Measurements from ENCODE around the gene SPARC.

Gene SPARC

DNA sequence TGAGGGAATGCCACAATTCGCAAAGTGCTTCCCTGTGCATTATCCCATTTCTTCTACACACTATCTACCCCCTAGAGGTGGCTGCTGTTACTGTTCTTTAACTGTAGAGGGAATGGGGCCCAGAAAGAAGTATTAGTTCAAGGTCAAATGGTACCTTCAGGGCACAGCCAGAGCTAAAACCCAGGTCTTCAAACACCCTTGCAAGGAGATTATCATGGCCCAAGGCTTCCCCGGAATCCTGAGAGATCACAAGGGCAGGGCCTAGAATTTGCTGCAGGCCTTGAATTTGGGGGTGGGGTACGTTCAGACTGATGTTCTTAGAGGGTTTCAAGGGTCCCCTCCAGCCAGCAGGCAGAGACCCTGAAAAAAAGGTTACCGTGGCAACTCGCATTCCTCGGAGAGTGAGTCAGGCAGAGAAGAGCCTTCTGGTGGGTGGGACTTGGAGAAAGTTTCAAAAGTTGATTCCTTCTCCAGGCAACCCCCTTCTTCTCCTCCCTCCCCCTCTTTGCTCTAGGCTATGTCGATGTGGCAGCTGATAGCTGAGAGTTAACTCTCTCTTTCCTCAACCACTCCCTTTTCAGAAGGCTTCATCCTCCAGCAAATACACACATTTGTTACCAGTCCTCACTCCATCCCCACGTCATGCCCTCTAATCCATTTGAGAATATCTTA lies 1.9 kb downstream of the SPARC start:
- peak; percentile 96 to 97 for DNase-seq (ENCODE audit: low read depth in 2 of 2)
- TF ChIP-seq, protein P1, sequence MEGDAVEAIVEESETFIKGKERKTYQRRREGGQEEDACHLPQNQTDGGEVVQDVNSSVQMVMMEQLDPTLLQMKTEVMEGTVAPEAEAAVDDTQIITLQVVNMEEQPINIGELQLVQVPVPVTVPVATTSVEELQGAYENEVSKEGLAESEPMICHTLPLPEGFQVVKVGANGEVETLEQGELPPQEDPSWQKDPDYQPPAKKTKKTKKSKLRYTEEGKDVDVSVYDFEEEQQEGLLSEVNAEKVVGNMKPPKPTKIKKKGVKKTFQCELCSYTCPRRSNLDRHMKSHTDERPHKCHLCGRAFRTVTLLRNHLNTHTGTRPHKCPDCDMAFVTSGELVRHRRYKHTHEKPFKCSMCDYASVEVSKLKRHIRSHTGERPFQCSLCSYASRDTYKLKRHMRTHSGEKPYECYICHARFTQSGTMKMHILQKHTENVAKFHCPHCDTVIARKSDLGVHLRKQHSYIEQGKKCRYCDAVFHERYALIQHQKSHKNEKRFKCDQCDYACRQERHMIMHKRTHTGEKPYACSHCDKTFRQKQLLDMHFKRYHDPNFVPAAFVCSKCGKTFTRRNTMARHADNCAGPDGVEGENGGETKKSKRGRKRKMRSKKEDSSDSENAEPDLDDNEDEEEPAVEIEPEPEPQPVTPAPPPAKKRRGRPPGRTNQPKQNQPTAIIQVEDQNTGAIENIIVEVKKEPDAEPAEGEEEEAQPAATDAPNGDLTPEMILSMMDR (IDR thresholded peaks at IDR 0.05; ENCODE audit: low read depth, low read length): peak; percentile 30
- H3K4me3 ChIP-seq (replicated peaks in 1 of 2; ENCODE audit: low read depth in 2 of 2, low read length in 2 of 2): peak overlapping the region; percentile 78 to 82

DNA sequence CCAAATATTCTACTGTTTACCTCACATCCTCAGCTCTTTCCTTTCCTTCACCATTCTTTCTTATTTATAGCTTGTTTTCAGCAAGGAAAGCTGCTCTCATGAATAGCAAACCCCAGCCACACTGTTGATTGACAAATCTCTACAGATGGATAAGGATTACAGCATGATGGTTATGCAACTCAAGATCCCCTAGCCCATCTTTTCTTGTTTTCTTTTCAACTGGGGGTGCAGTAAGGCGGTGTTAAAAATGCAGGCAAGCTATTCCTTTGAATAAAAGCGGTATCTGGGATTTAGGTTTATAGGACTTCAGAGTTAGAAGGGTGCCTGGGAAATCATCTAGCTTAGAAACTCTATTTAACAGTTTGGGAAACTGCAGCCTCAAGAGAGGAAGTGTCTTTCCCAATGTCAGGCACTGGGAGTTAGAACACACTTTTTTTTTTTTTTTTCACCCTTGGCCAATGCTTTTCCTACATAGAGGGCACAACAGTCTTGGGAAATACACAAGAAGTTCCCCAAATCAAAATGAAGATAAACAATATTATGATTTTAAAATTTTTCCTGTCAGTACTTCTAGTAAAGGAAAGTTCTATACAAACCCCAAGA lies 2.6 kb downstream of the SPARC start:
- H3K4me3 ChIP-seq (replicated peaks in 1 of 2; ENCODE audit: low read depth in 2 of 2, low read length in 2 of 2): peak overlapping the region; percentile 78 to 82
- DNase-seq (ENCODE audit: low read depth in 2 of 2): peak; percentile 45 to 67
- TF ChIP-seq, protein P1 (IDR thresholded peaks at IDR 0.05; ENCODE audit: low read depth, low read length): no peak

DNA sequence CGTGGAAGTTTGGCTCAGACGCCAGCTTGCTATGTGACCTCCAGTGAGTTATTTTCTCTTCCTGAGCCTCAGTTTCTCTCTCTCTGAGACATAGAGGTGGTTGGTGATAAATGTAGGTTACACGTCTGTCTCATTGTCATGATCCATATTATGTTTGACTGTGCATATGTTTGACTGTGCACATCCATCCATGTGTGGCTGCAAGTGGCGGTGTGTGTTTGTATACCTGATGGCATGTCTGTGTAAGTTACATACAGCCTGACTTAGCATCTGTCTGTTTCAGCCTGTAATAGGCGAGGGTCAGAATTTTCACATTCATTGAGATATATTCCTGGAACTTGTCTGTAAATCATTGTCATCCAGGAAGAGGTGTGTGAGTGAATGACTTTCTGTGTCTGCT lies 3.3 kb downstream of the SPARC start:
- peak overlapping the region; percentile 26 to 78 for H3K4me3 ChIP-seq (replicated peaks in 1 of 2; ENCODE audit: low read depth in 2 of 2, low read length in 2 of 2)

DNA sequence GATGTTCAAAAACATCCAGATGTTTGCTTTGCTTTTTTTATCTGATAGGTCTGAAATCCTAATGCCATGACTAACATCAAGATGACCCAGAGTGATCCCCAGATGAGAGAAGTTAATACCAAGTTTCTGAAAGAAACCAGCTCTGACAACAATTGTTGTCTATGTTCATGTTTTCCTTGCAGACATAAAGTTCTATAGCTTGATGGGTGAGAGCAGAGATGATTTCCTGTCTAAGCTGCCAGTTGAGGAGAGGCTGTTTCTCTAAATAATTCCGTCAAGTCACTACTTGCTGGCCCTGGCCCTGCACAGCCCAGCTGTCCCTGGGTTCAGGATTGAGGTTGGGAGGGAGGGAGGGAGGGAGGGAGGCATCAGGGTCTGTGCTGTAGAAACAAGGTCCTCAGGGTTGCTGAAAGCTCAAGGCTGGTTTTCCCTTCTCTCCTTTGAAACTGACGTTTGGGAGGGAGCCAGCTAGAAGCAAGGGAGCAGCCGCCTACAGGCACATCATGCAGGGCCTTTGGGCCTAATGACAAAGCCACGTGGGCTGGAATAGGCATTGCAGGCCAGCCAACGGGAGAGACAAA lies 3.9 kb downstream of the SPARC start:
- TF ChIP-seq, protein P1 (IDR thresholded peaks at IDR 0.05; ENCODE audit: low read depth, low read length): peak; percentile 6

More for the DNA sequence above, 3.3 kb downstream of the SPARC start:
- TF ChIP-seq, protein P1 (IDR thresholded peaks at IDR 0.05; ENCODE audit: low read depth, low read length): no peak
- peak in 1 of 2 donors; percentile 17 for DNase-seq (ENCODE audit: low read depth in 2 of 2)

DNA sequence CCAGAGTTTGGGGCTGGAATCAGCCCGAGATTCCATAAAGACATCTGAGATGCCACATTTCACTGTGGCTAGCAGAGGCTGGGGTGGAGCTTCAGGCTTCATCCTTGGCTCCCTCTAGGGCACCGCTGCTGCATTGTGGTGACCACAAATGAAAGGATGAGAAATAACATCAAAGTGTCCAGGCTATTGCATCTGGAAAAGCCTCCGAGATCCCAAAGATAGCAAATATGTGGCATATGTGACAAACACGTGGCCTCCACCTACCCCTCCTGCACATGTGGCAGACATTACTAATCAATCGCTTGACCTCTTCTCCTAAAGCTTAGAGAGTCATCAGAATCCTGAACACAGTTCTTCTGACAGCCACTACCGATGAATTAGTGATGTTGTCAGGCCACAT lies 4.5 kb downstream of the SPARC start:
- peak in 1 of 2 donors; percentile 64 for DNase-seq (ENCODE audit: low read depth in 2 of 2)
- TF ChIP-seq, protein P1 (IDR thresholded peaks at IDR 0.05; ENCODE audit: low read depth, low read length): peak; percentile 25
- H3K4me3 ChIP-seq (replicated peaks in 1 of 2; ENCODE audit: low read depth in 2 of 2, low read length in 2 of 2): peak overlapping the region in 1 of 2 donors; percentile 78

More for the DNA sequence above, 3.9 kb downstream of the SPARC start:
- peak overlapping the region; percentile 3 to 78 for H3K4me3 ChIP-seq (replicated peaks in 1 of 2; ENCODE audit: low read depth in 2 of 2, low read length in 2 of 2)
- peak; percentile 59 to 67 for DNase-seq (ENCODE audit: low read depth in 2 of 2)

DNA sequence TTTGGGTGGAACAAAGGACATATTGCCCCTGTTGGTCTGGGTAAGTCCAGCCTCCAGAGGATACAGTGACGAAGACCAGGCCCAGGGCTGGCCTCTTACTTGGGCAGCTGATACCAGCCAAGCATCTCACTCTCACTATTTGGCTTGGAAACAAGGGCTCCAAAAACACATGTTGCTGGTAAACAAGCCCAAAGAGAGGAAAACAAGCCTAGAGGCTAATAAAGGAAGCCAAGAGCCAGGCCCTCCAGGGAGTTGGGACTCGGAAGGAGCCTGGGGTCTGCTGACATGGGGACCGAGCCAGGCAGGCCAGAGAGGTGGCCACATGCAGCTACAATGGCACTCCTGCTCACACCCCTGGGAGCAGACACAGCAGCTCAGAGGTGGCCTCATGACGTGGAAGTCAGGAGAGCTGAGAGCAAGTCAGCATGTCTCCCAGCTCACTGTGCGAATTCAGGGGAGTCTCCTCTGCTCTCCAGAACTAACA lies 5.7 kb downstream of the SPARC start:
- TF ChIP-seq, protein P1 (IDR thresholded peaks at IDR 0.05; ENCODE audit: low read depth, low read length): no peak
- DNase-seq (ENCODE audit: low read depth in 2 of 2): peak; percentile 49 to 59
- peak overlapping the region in 1 of 2 donors; percentile 19 for H3K4me3 ChIP-seq (replicated peaks in 1 of 2; ENCODE audit: low read depth in 2 of 2, low read length in 2 of 2)

DNA sequence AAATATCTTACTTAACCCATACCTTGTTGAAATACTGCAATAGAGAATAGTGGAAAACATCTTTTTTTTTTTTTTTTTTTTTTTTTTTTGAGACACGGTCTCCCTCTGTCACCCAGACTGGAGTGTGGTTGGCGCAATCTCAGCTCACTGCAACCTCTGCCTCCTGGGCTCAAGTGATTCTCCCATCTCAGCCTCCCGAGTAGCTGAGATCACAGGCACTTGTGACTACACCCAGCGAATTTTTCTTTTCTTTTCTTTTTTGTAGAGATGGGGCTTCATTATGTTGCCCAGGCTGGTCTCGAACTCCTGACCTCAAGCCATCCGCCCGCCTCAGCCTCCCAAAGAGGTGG lies 6.6 kb downstream of the SPARC start:
- DNase-seq (ENCODE audit: low read depth in 2 of 2): peak in 1 of 2 donors; percentile 52
- peak overlapping the region in 1 of 2 donors; percentile 8 for H3K4me3 ChIP-seq (replicated peaks in 1 of 2; ENCODE audit: low read depth in 2 of 2, low read length in 2 of 2)
